Mesothelial cell of epicardium (in vitro differentiated cells): Measurements from ENCODE around the gene MED25. TPM values are rescaled to one million over a fixed set of nuclear protein-coding genes. Genes with fewer than 3 reads are reported as not detected.

Experiments used
- DNase-seq, 2 experiments: peaks; one replicate each; pipeline ENCODE4 v3.0.0; 2021; ENCODE audit warnings: low spot score in 2 of 2; ENCODE audit not compliant: unreplicated experiment in 2 of 2
- H3K27ac Mint-ChIP-seq: 2 replicates; pipeline ENCODE4 v1.8.0; 2021; ENCODE audit warnings: mixed read lengths
- H3K27me3 Mint-ChIP-seq: 2 replicates; pipeline ENCODE4 v1.8.0; 2021; ENCODE audit warnings: low read depth, mixed read lengths
- H3K36me3 Mint-ChIP-seq: 2 replicates; pipeline ENCODE4 v1.8.0; 2021; ENCODE audit warnings: mixed read lengths
- H3K4me1 Mint-ChIP-seq: 2 replicates; pipeline ENCODE4 v1.8.0; 2021; ENCODE audit warnings: mixed read lengths
- H3K4me3 Mint-ChIP-seq: 2 replicates; pipeline ENCODE4 v1.8.0; 2021; ENCODE audit warnings: mild to moderate bottlenecking, moderate library complexity, mixed read lengths
- H3K9me3 Mint-ChIP-seq: 2 replicates; pipeline ENCODE4 v1.8.0; 2021; ENCODE audit warnings: mixed read lengths
- CTCF ChIP-seq: fragments of 200-600 bp; sonication (generic); IDR thresholded peaks from one replicate; pipeline ENCODE4 v1.5.0; 2021; ENCODE audit warnings: antibody characterized with exemption; ENCODE audit not compliant: unreplicated experiment
- total RNA-seq: library from RNA; stranded (reverse); gene quantifications from 3 replicates; pipeline ENCODE4 v1.2.1, GENCODE V29; 2021

Gene MED25
- total RNA-seq, 1 donor from 2014 or later, result 103 TPM

- no peak for TF ChIP-seq CTCF
- Mint-ChIP-seq H3K27me3 (no peaks in the 10 kb centered on the region), H3K27ac (no peak overlapping the region), H3K4me1 (peaks cover 26% of the 10 kb centered on the region), H3K4me3 (no peak overlapping the region), H3K9me3 (no peaks in the 10 kb centered on the region), H3K36me3 (peaks cover 12% of the 10 kb centered on the region)
- DNase-seq, result peak in 1 of 2 experiments; percentile 65
Measured at GRCh38 chr19:49875857-49876421, 57.9 kb downstream of the MED25 start.

GRCh38 chr19:49876422-49877019 lies 58.4 kb downstream of the MED25 start:
- Mint-ChIP-seq H3K4me1 (peaks cover 26% of the 10 kb centered on the region), H3K27ac (no peak overlapping the region), H3K36me3 (peaks cover 15% of the 10 kb centered on the region), H3K27me3 (no peaks in the 10 kb centered on the region), H3K4me3 (no peak overlapping the region), H3K9me3 (no peaks in the 10 kb centered on the region)
- peak; percentile 95 to 97 for DNase-seq
- no peak for TF ChIP-seq CTCF

- Mint-ChIP-seq H3K36me3 (peaks cover 17% of the 10 kb centered on the region), H3K27ac (no peak within 1 kb of the TSS), H3K4me1 (peaks cover 21% of the 10 kb centered on the region), H3K9me3 (no peaks in the 10 kb centered on the region), H3K4me3 (no peak within 1 kb of the TSS), H3K27me3 (no peaks in the 10 kb centered on the region)
- peak; percentile 97 to 98 for DNase-seq
- no peak for TF ChIP-seq CTCF
Measured at GRCh38 chr19:49877020-49877878, 59.2 kb downstream of the MED25 start, which contains the start of the genes AKT1S1 and TBC1D17. TSS of gene AKT1S1 (minus strand) at chr19:49877355. CDS start at chr19:49873295, 4,060 bp downstream. TSS of gene TBC1D17 (plus strand) at chr19:49877702. CDS start at chr19:49877724, 22 bp downstream.

- no peak overlapping the region for H3K27ac Mint-ChIP-seq
- H3K4me3 Mint-ChIP-seq, result no peak overlapping the region
- H3K9me3 Mint-ChIP-seq, result no peaks in the 10 kb centered on the region
- H3K36me3 Mint-ChIP-seq, result peaks cover 20% of the 10 kb centered on the region
- no peaks in the 10 kb centered on the region for H3K27me3 Mint-ChIP-seq
- peaks cover 19% of the 10 kb centered on the region for H3K4me1 Mint-ChIP-seq
- no peak for TF ChIP-seq CTCF
- peak; percentile 97 for DNase-seq
Measured at GRCh38 chr19:49877879-49878743, 60.0 kb downstream of the MED25 start.

- peaks cover 19% of the 10 kb centered on the region for H3K4me1 Mint-ChIP-seq
- no peak overlapping the region for H3K4me3 Mint-ChIP-seq
- H3K27me3 Mint-ChIP-seq, result no peaks in the 10 kb centered on the region
- no peak overlapping the region for H3K27ac Mint-ChIP-seq
- no peak for DNase-seq
- no peaks in the 10 kb centered on the region for H3K9me3 Mint-ChIP-seq
- H3K36me3 Mint-ChIP-seq, result peaks cover 26% of the 10 kb centered on the region
- TF ChIP-seq CTCF, result no peak
Measured at GRCh38 chr19:49878744-49879070, 60.6 kb downstream of the MED25 start.
